ENCODE measurements around the gene ZNF286A. TPM values are rescaled to one million over a fixed set of nuclear protein-coding genes. Genes with fewer than 3 reads are reported as not detected.
"Not testable (repeated sequence)": the region's sequence is repeated elsewhere in the genome, so short reads cannot be mapped to it uniquely, and the experiment has no call there.

The ZNF286A gene
- polyA plus RNA-seq, 6 donors from 2014 or later, result 9.6 to 17.0 (median 14.5) TPM

GRCh38 chr17:15716601-15717563, 17.3 kb downstream of the ZNF286A start:
- not testable (repeated sequence) for H3K27ac Mint-ChIP-seq; ATAC-seq (ENCODE audit: low read depth in 2 of 2); DNase-seq; H3K27me3 Mint-ChIP-seq; H3K4me3 Mint-ChIP-seq; H3K4me1 Mint-ChIP-seq
- Mint-ChIP-seq H3K9me3 (peaks cover 8 to 52% (median 38%) of the 10 kb centered on the region in 7 donors), H3K36me3 (peaks cover 17 to 21% of the 10 kb centered on the region in 2 donors)

DNA sequence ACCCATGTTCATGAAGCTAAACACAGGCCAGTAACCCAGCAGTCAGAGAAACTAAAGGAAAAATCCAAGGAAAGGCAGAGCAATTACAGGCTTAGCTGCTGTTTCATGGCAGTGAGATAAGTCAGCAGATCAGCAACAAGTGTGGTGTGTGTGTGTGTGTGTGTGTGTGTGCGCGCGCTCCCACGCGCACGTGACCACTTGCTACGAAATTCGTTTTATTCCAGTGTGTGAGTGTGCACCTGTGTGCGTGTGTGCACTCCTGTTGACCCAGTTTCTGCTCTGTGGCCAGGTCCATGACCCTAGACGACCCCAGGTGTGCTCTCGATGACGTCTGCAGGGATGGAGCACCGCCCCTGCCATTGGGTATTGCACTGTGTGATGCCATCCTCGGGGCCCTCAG, 31.0 kb downstream of the ZNF286A start:
- not testable (repeated sequence) for H3K27ac Mint-ChIP-seq; H3K4me3 Mint-ChIP-seq; ATAC-seq (ENCODE audit: low read depth in 2 of 2); H3K4me1 Mint-ChIP-seq; H3K27me3 Mint-ChIP-seq; DNase-seq; H3K9me3 Mint-ChIP-seq; H3K36me3 Mint-ChIP-seq

GRCh38 chr17:15731900-15732299, 32.3 kb downstream of the ZNF286A start, which contains the start of gene TBC1D26:
Gene TBC1D26, plus strand, starts transcription at chr17:15732283. Its CDS starts 3,066 bp downstream, at chr17:15735349.
- not testable (repeated sequence) for ATAC-seq (ENCODE audit: low read depth in 2 of 2)

GRCh38 chr17:15733174-15733789, 33.7 kb downstream of the ZNF286A start:
- not testable (repeated sequence) for ATAC-seq (ENCODE audit: low read depth in 2 of 2); H3K27me3 Mint-ChIP-seq; H3K27ac Mint-ChIP-seq; DNase-seq; H3K9me3 Mint-ChIP-seq; H3K4me1 Mint-ChIP-seq; H3K4me3 Mint-ChIP-seq; H3K36me3 Mint-ChIP-seq

More at GRCh38 chr17:15731900-15732299, 32.3 kb downstream of the ZNF286A start, which contains the start of gene TBC1D26:
- H3K9me3 Mint-ChIP-seq, DNase-seq, H3K4me1 Mint-ChIP-seq, H3K4me3 Mint-ChIP-seq, H3K36me3 Mint-ChIP-seq, H3K27ac Mint-ChIP-seq, H3K27me3 Mint-ChIP-seq: not testable (repeated sequence)

- not testable (repeated sequence) for H3K27ac Mint-ChIP-seq; H3K36me3 Mint-ChIP-seq; ATAC-seq (ENCODE audit: low read depth in 2 of 2); DNase-seq; H3K27me3 Mint-ChIP-seq; H3K9me3 Mint-ChIP-seq; H3K4me1 Mint-ChIP-seq; H3K4me3 Mint-ChIP-seq
Measured at GRCh38 chr17:15736578-15736977, 37.0 kb downstream of the ZNF286A start.

- H3K27ac Mint-ChIP-seq, result no peak overlapping the region
- H3K4me3 Mint-ChIP-seq, result no peak overlapping the region
- no peaks in the 10 kb centered on the region for H3K9me3 Mint-ChIP-seq
- DNase-seq (no peak), ATAC-seq (ENCODE audit: low read depth in 2 of 2) (no peak)
- no peaks in the 10 kb centered on the region for H3K36me3 Mint-ChIP-seq
- H3K27me3 Mint-ChIP-seq, result peaks cover 0 to 8% (median 7%) of the 10 kb centered on the region in 3 donors
- no peaks in the 10 kb centered on the region for H3K4me1 Mint-ChIP-seq
Measured at GRCh38 chr17:15738066-15738465, 38.5 kb downstream of the ZNF286A start.

- H3K27me3 Mint-ChIP-seq; H3K4me1 Mint-ChIP-seq; ATAC-seq (ENCODE audit: low read depth in 2 of 2); H3K9me3 Mint-ChIP-seq; H3K4me3 Mint-ChIP-seq; H3K36me3 Mint-ChIP-seq; DNase-seq: not testable (repeated sequence)
- H3K27ac Mint-ChIP-seq, result peak overlapping the region in 1 of 6 donors; percentile 2
Measured at GRCh38 chr17:15739259-15739658, 39.7 kb downstream of the ZNF286A start.

DNA sequence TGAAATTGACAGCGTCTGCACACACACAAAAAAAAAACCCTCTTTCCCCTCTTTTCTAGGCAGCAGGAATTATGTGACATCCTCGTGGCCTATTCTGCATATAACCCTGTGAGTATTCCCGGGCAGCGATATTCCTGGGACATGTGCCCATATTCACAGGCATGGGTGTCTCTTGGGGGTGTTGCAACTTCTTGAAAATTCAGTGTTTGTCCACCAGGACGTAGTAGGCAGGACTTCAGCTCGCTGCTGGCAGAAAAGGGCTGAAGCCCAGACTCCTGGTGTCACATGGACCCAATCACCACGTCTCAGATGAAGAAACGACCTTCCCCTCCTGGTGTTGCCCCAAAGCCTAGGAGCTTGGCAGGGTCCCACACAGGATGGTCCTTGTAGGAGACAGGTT, 40.5 kb downstream of the ZNF286A start:
- not testable (repeated sequence) for H3K36me3 Mint-ChIP-seq; H3K9me3 Mint-ChIP-seq; DNase-seq; H3K27me3 Mint-ChIP-seq; H3K4me1 Mint-ChIP-seq; ATAC-seq (ENCODE audit: low read depth in 2 of 2); H3K27ac Mint-ChIP-seq; H3K4me3 Mint-ChIP-seq

GRCh38 chr17:15740570-15741120, 41.1 kb downstream of the ZNF286A start:
- Mint-ChIP-seq H3K9me3 (no peaks in the 10 kb centered on the region), H3K4me1 (no peaks in the 10 kb centered on the region), H3K27ac (no peak overlapping the region), H3K4me3 (no peak overlapping the region), H3K36me3 (no peaks in the 10 kb centered on the region), H3K27me3 (peaks cover 0 to 8% (median 7%) of the 10 kb centered on the region in 3 donors)
- ATAC-seq (ENCODE audit: low read depth in 2 of 2) (no peak), DNase-seq (no peak)

DNA sequence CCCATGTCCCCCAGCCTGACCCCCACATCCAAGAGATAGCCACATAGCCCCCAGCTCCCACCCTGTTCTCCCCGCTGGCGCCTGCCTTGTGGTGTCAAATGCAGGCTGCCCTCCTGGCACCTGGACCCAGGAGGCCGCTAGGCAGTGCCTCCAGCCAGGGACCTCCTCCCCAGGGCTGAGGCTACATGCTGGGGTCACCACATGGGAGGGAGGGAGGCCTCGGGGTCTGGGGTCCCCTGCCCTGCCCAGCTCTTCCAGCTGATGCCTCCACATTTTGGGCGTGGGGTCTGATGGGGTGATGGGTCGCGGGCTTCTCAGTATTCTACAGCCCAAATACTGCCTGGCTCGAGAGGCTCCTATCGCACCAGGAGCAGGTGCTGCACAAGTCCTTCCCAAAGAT, 42.1 kb downstream of the ZNF286A start:
- no peak for ATAC-seq (ENCODE audit: low read depth in 2 of 2)
- no peak for DNase-seq
- Mint-ChIP-seq H3K27me3 (peaks cover 0 to 8% (median 7%) of the 10 kb centered on the region in 3 donors), H3K4me3 (no peak overlapping the region), H3K9me3 (no peaks in the 10 kb centered on the region), H3K36me3 (no peaks in the 10 kb centered on the region), H3K4me1 (peaks cover 0 to under 1% (median 0%) of the 10 kb centered on the region in 3 donors), H3K27ac (no peak overlapping the region)

DNA sequence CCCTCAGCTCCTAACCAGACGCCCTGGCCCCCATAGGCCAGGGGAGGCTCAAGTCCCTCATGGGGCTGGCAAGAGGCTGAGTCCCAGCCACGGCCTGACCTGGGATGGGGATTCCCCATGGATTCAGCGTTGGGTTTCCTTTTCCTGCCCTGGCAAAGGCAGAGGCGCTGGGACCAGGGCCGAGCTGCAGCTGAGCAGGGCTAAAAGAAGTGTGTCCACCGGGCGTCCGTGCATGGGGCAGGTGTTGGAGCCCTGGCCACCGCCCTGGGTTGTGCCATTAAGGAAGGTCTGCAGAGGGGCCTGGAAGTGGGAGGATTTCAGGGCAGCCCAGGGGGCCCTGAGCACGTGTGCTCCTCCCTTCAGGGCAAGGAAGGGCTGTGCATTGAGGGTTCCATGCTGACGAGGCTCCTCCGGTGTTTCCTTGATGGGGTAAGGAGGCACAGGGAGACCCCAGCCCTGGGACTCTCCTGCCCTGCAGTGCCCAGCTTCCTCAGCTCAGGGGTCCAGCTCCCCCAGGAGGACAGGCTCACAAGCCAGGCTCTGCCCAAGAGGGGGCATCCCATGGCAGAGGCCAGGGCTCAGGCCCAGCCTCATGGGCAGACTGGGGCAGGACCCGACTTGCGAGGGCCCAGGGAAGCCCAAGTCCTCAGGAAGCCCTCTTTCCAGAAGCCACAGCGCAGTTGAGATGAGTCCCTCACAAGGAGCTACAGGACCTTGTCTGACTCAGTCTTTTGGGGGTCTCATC, 42.7 kb downstream of the ZNF286A start:
- no peak for ATAC-seq (ENCODE audit: low read depth in 2 of 2)
- peaks cover 0 to 6% (median 0%) of the 10 kb centered on the region in 3 donors for H3K4me1 Mint-ChIP-seq
- H3K36me3 Mint-ChIP-seq, result no peaks in the 10 kb centered on the region
- peaks cover 0 to 2% (median 0%) of the 10 kb centered on the region in 7 donors for H3K9me3 Mint-ChIP-seq
- no peak for DNase-seq
- H3K27me3 Mint-ChIP-seq, result peaks cover 0 to 8% (median 7%) of the 10 kb centered on the region in 3 donors
- H3K4me3 Mint-ChIP-seq, result no peak overlapping the region
- H3K27ac Mint-ChIP-seq, result no peak overlapping the region

GRCh38 chr17:15742921-15743320, 43.4 kb downstream of the ZNF286A start:
- Mint-ChIP-seq H3K36me3 (no peaks in the 10 kb centered on the region), H3K27me3 (peaks cover 1 to 8% (median 7%) of the 10 kb centered on the region in 3 donors), H3K27ac (no peak overlapping the region), H3K4me3 (no peak overlapping the region), H3K9me3 (peaks cover 0 to 2% (median 0%) of the 10 kb centered on the region in 7 donors), H3K4me1 (peaks cover 0 to 9% (median 0%) of the 10 kb centered on the region in 3 donors)
- no peak for DNase-seq
- no peak for ATAC-seq (ENCODE audit: low read depth in 2 of 2)

- Mint-ChIP-seq H3K27ac (no peak overlapping the region), H3K4me1 (peaks cover 0 to 16% (median 0%) of the 10 kb centered on the region in 3 donors), H3K27me3 (peaks cover 5 to 7% (median 6%) of the 10 kb centered on the region in 3 donors), H3K36me3 (no peaks in the 10 kb centered on the region), H3K9me3 (peaks cover 0 to 2% (median 0%) of the 10 kb centered on the region in 7 donors), H3K4me3 (no peak overlapping the region)
- no peak for DNase-seq
- no peak for ATAC-seq (ENCODE audit: low read depth in 2 of 2)
Measured at GRCh38 chr17:15744074-15744676, 44.6 kb downstream of the ZNF286A start.
